ENCODE measurements around the gene RPL18.
"Not testable (repeated sequence)": the region's sequence is repeated elsewhere in the genome, so short reads cannot be mapped to it uniquely, and the experiment has no call there.

RPL18 gene

DNA sequence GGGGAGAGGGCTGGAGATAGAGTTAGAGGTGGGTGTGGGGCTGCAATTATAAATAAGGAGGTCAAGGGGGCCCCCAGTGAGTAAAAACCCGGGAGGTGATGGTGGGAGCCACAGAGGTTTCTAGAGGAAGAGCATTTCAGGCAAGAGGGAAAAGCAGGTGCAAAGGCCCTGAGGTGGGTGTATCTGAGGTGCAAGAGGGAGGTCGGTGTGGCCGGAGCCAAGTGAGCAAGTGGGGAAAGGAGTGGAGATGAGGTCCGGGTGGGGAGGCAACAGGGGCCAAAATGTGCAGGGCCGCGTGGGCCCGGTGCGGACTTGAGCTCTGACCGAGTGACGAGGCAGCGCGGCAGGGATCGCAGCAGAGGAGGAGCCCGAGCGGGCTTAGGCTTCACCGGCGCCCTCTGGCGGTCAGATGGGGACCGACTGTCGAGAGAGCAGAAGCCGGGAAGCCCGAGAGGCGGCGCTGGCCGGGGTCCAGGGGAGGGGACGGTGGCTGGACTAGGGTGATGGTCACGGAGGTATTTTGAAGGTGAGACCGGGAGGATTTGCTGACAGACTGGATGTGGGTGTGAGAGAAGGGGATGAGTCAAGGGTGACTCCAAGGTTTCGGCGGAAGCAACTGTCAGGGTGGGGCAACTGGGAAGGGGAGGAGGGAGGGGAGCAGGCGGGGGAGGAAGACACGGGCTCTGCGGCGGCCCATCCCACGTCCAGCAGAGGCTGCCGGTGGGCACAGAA lies 30.1 kb downstream of the RPL18 start:
- no peaks in the 10 kb centered on the region for H3K27me3 ChIP-seq (ENCODE audit: control insufficient read depth in 2 of 2, insufficient read depth in 2 of 2, low read length in 2 of 2)
- H3K9ac ChIP-seq (ENCODE audit: low read depth in 1 of 2, low read length in 2 of 2), result peak overlapping the region; percentile 27 to 41
- no peaks in the 10 kb centered on the region for H3K36me3 ChIP-seq (ENCODE audit: control insufficient read depth in 2 of 2, insufficient read depth in 2 of 2, low read length in 2 of 2)
- H3K4me3 ChIP-seq (ENCODE audit: low read length in 2 of 2), result peak overlapping the region; percentile 40 to 63
- no peaks in the 10 kb centered on the region for H3K9me3 ChIP-seq (ENCODE audit: control insufficient read depth in 2 of 2, low read length in 2 of 2)
- H3K4me1 ChIP-seq (ENCODE audit: control insufficient read depth in 2 of 2, insufficient read depth in 2 of 2, low read length in 2 of 2), result peaks cover 0 to 15% of the 10 kb centered on the region in 2 donors
- H3K27ac ChIP-seq (ENCODE audit: low read depth in 2 of 2, low read length in 2 of 2), result no peak overlapping the region

DNA sequence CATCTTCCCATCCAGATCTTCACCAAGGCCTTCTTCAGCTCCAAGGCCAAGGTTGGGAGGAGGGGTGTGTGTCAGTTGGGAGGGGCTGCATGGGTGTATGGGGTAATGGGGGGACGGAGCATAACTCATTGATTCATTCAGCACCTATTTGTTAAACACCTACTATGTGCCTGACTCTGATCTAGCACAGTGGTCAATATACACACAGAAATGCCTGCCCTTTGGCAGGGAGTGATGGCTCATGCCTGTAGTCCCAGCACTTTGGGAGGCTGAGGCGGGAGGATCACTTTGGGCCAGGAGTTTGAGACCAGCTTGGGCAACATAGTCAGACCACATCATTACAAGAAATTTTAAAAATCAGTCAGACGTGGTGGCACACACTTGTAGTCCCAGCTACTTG lies 31.6 kb downstream of the RPL18 start:
- Histone ChIP-seq H3K4me3 (ENCODE audit: low read length in 2 of 2) (no peak overlapping the region), H3K9me3 (ENCODE audit: control insufficient read depth in 2 of 2, low read length in 2 of 2) (no peaks in the 10 kb centered on the region), H3K36me3 (ENCODE audit: control insufficient read depth in 2 of 2, insufficient read depth in 2 of 2, low read length in 2 of 2) (no peaks in the 10 kb centered on the region), H3K27me3 (ENCODE audit: control insufficient read depth in 2 of 2, insufficient read depth in 2 of 2, low read length in 2 of 2) (no peaks in the 10 kb centered on the region), H3K9ac (ENCODE audit: low read depth in 1 of 2, low read length in 2 of 2) (no peak overlapping the region), H3K27ac (ENCODE audit: low read depth in 2 of 2, low read length in 2 of 2) (no peak overlapping the region), H3K4me1 (ENCODE audit: control insufficient read depth in 2 of 2, insufficient read depth in 2 of 2, low read length in 2 of 2) (peaks cover 0 to 15% of the 10 kb centered on the region in 2 donors)

DNA sequence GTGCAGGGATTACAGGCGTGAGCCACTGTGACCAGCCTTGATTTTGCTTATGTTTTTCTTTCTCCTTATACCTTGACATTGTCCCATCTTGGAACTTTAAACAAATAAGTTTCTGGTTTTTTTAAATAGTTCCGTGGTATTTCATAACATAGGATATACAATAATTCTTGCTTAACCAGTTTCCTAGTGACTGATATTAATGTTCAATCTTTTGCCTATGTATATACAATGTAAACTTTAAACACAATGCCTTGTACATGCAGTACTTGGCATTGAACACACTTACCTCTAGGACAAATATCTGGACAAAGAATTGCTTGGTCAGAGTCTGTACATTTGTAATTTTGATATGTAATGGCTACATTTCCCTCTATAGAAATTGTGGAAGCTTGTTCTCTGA lies 36.8 kb downstream of the RPL18 start:
- H3K27ac ChIP-seq (ENCODE audit: low read depth in 2 of 2, low read length in 2 of 2), result no peak overlapping the region

DNA sequence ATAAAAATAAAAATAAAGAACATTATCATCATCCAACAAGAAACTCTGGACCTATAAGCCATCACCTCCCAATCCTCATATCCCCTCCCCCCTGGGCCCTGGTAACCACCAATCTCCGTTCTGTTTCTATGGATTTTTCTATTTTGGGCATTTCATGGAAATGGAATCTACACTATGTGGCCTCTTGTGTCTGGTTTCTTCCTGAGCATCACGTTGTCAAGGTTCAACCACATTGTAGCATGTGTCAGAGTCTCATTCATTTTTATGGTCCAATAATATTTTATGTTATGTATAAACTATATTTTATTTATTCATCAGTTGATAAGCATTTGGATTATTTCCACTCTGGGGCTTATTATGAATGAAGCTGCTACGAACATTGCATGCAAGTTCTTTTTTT lies 40.1 kb downstream of the RPL18 start:
- no peaks in the 10 kb centered on the region for H3K27me3 ChIP-seq (ENCODE audit: control insufficient read depth in 2 of 2, insufficient read depth in 2 of 2, low read length in 2 of 2)
- H3K9ac ChIP-seq (ENCODE audit: low read depth in 1 of 2, low read length in 2 of 2), result no peak overlapping the region
- H3K36me3 ChIP-seq (ENCODE audit: control insufficient read depth in 2 of 2, insufficient read depth in 2 of 2, low read length in 2 of 2), result no peaks in the 10 kb centered on the region
- H3K4me1 ChIP-seq (ENCODE audit: control insufficient read depth in 2 of 2, insufficient read depth in 2 of 2, low read length in 2 of 2), result peaks cover 0 to under 1% of the 10 kb centered on the region in 2 donors
- H3K4me3 ChIP-seq (ENCODE audit: low read length in 2 of 2), result no peak overlapping the region
- no peaks in the 10 kb centered on the region for H3K9me3 ChIP-seq (ENCODE audit: control insufficient read depth in 2 of 2, low read length in 2 of 2)
- no peak overlapping the region for H3K27ac ChIP-seq (ENCODE audit: low read depth in 2 of 2, low read length in 2 of 2)

More for the DNA sequence above, 36.8 kb downstream of the RPL18 start:
- H3K9me3 ChIP-seq (ENCODE audit: control insufficient read depth in 2 of 2, low read length in 2 of 2), result no peaks in the 10 kb centered on the region
- no peaks in the 10 kb centered on the region for H3K36me3 ChIP-seq (ENCODE audit: control insufficient read depth in 2 of 2, insufficient read depth in 2 of 2, low read length in 2 of 2)
- H3K9ac ChIP-seq (ENCODE audit: low read depth in 1 of 2, low read length in 2 of 2), result no peak overlapping the region
- no peaks in the 10 kb centered on the region for H3K27me3 ChIP-seq (ENCODE audit: control insufficient read depth in 2 of 2, insufficient read depth in 2 of 2, low read length in 2 of 2)
- peaks cover 0 to 7% of the 10 kb centered on the region in 2 donors for H3K4me1 ChIP-seq (ENCODE audit: control insufficient read depth in 2 of 2, insufficient read depth in 2 of 2, low read length in 2 of 2)
- no peak overlapping the region for H3K4me3 ChIP-seq (ENCODE audit: low read length in 2 of 2)

DNA sequence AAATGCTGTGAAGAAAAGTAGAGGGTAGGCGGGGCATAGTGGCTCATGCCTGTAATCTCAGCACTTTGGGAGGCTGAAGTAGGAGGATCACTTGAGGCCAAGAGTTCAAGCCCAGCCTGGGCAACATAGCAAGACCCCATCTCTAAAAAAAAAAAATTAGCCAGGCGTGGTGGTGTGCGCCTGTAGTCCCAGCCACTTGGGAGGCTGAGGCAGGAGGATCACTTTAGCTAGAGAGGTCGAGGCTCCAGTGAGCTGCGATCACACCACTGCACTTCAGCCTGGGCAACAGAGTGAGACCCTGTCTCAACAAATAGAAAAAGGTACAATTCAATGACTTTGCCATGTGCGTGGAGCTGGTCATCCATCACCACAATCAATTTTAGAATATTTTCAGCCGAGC lies 41.1 kb downstream of the RPL18 start:
- not testable (repeated sequence) for H3K4me1 ChIP-seq (ENCODE audit: control insufficient read depth in 2 of 2, insufficient read depth in 2 of 2, low read length in 2 of 2); H3K9ac ChIP-seq (ENCODE audit: low read depth in 1 of 2, low read length in 2 of 2)

DNA sequence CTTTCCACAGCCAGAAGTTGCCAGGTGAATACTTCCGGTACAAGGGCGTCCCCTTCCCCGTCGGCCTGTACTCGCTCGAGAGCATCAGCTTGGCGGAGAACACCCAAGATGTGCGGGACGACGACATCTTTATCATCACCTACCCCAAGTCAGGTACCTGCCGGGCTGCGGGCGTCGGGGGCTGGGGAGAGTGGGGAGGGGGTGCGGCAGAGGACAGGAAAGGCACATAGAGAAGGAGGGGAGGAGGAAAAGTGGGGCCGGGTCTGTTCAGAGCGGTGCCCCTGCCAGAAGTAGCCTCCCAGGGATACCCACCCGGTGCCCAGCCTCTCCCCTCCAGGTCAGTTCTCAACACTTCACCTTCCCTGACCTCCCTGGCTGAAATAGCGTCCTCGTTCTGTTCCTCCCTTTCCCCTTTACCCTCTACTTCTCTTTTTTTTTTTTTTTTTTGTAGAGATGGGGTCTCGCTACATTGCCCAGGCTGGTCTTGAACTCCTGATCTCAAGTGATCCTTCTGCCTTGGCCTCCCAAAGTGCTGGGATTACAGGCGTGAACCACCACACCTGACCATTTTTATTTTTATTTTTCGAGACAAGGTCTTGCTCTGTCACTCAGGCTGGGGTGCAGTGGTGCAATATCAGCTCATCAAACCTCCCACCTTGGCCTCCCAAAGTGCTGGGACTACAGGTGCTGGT lies 42.9 kb downstream of the RPL18 start:
- no peaks in the 10 kb centered on the region for H3K36me3 ChIP-seq (ENCODE audit: control insufficient read depth in 2 of 2, insufficient read depth in 2 of 2, low read length in 2 of 2)
- no peaks in the 10 kb centered on the region for H3K9me3 ChIP-seq (ENCODE audit: control insufficient read depth in 2 of 2, low read length in 2 of 2)
- H3K4me1 ChIP-seq (ENCODE audit: control insufficient read depth in 2 of 2, insufficient read depth in 2 of 2, low read length in 2 of 2), result no peaks in the 10 kb centered on the region
- no peaks in the 10 kb centered on the region for H3K27me3 ChIP-seq (ENCODE audit: control insufficient read depth in 2 of 2, insufficient read depth in 2 of 2, low read length in 2 of 2)
- no peak overlapping the region for H3K4me3 ChIP-seq (ENCODE audit: low read length in 2 of 2)
- H3K27ac ChIP-seq (ENCODE audit: low read depth in 2 of 2, low read length in 2 of 2), result no peak overlapping the region
- no peak overlapping the region for H3K9ac ChIP-seq (ENCODE audit: low read depth in 1 of 2, low read length in 2 of 2)

More for the DNA sequence above, 41.1 kb downstream of the RPL18 start:
- H3K36me3 ChIP-seq (ENCODE audit: control insufficient read depth in 2 of 2, insufficient read depth in 2 of 2, low read length in 2 of 2); H3K9me3 ChIP-seq (ENCODE audit: control insufficient read depth in 2 of 2, low read length in 2 of 2); H3K27ac ChIP-seq (ENCODE audit: low read depth in 2 of 2, low read length in 2 of 2); H3K27me3 ChIP-seq (ENCODE audit: control insufficient read depth in 2 of 2, insufficient read depth in 2 of 2, low read length in 2 of 2); H3K4me3 ChIP-seq (ENCODE audit: low read length in 2 of 2): not testable (repeated sequence)

DNA sequence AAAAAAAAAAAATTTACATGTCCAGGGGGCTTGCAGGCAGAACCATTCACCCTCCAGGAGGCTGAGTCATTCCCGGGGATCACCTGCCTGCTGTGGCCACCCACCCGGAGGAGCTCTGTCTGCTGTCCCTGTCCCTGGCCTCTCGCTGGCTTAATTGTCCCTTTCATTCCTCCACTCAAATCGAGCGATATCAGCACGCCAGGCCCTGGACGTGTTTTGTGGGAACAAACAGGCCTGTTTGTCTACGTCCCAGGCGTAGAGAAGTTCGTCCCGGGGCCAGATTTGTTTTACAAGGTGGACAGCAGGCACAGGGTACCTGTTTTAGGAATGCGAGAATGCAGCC lies 45.8 kb downstream of the RPL18 start:
- no peak overlapping the region for H3K9ac ChIP-seq (ENCODE audit: low read depth in 1 of 2, low read length in 2 of 2)
- peaks cover 0 to 2% of the 10 kb centered on the region in 2 donors for H3K4me1 ChIP-seq (ENCODE audit: control insufficient read depth in 2 of 2, insufficient read depth in 2 of 2, low read length in 2 of 2)
- no peaks in the 10 kb centered on the region for H3K36me3 ChIP-seq (ENCODE audit: control insufficient read depth in 2 of 2, insufficient read depth in 2 of 2, low read length in 2 of 2)
- H3K27ac ChIP-seq (ENCODE audit: low read depth in 2 of 2, low read length in 2 of 2), result no peak overlapping the region
- H3K27me3 ChIP-seq (ENCODE audit: control insufficient read depth in 2 of 2, insufficient read depth in 2 of 2, low read length in 2 of 2), result peaks cover 3 to 11% of the 10 kb centered on the region in 2 donors
- no peak overlapping the region for H3K4me3 ChIP-seq (ENCODE audit: low read length in 2 of 2)
- H3K9me3 ChIP-seq (ENCODE audit: control insufficient read depth in 2 of 2, low read length in 2 of 2), result no peaks in the 10 kb centered on the region

DNA sequence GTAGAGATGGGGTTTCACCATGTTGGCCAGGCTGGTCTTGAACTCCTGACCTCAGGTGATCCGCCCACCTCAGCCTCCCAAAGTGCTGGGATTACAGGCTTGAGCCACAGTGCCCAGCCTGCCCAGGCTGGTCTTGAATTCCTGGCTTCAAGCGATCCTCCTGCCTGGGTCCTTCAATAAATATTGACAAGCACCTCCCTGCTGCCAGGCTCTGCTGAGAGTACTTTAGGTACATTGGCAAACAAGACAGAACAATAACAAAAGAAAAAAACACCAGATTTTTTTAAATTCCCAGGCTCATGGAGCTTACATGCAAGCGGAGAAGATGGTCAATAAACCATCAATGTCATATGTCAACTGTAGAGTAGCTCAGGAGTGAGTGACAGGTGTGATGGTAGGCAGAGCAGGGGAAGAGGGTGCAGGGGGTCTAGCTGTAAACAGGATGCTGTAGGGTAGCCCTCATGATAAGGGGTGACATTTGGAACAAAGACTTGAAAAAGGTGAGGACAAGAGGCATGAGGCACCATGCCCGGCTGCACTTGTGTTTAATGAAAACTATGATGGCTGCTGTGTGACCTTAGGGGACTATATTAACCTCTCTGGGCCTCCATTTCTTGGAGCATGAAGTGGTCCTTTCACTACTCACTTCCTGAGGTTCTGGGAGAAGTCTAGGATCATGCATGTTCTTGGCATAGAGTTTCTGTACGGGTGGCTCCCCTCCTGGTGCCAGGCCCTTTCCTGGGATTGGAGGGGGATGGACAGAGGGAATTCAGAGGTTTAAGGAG lies 47.4 kb downstream of the RPL18 start:
- Histone ChIP-seq H3K27ac (ENCODE audit: low read depth in 2 of 2, low read length in 2 of 2) (no peak overlapping the region), H3K9me3 (ENCODE audit: control insufficient read depth in 2 of 2, low read length in 2 of 2) (no peaks in the 10 kb centered on the region), H3K4me3 (ENCODE audit: low read length in 2 of 2) (no peak overlapping the region), H3K27me3 (ENCODE audit: control insufficient read depth in 2 of 2, insufficient read depth in 2 of 2, low read length in 2 of 2) (peaks cover 3 to 20% of the 10 kb centered on the region in 2 donors), H3K9ac (ENCODE audit: low read depth in 1 of 2, low read length in 2 of 2) (no peak overlapping the region), H3K4me1 (ENCODE audit: control insufficient read depth in 2 of 2, insufficient read depth in 2 of 2, low read length in 2 of 2) (peaks cover 0 to 2% of the 10 kb centered on the region in 2 donors), H3K36me3 (ENCODE audit: control insufficient read depth in 2 of 2, insufficient read depth in 2 of 2, low read length in 2 of 2) (no peaks in the 10 kb centered on the region)

DNA sequence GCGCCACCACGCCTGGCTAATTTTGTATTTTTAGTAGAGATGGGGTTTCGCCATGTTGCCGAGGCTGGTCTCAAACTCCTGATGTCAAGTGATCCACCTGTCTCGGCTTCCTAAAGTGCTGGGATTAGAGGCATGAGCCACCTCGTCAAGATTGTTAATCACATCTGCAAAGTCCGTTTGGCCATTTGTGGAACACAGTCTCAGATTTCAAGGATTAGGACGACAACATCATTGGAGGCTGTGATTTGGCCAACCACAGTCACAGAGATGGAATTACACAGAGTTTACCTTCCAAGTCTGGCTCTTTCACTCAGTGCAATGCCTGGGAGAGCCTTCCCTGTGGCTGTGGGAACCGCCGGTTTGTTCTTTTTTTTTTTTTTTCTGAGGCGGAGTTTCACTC lies 49.2 kb downstream of the RPL18 start:
- Histone ChIP-seq H3K27ac (ENCODE audit: low read depth in 2 of 2, low read length in 2 of 2) (no peak overlapping the region), H3K27me3 (ENCODE audit: control insufficient read depth in 2 of 2, insufficient read depth in 2 of 2, low read length in 2 of 2) (peaks cover 3 to 25% of the 10 kb centered on the region in 2 donors), H3K36me3 (ENCODE audit: control insufficient read depth in 2 of 2, insufficient read depth in 2 of 2, low read length in 2 of 2) (no peaks in the 10 kb centered on the region), H3K9ac (ENCODE audit: low read depth in 1 of 2, low read length in 2 of 2) (no peak overlapping the region), H3K4me3 (ENCODE audit: low read length in 2 of 2) (no peak overlapping the region), H3K9me3 (ENCODE audit: control insufficient read depth in 2 of 2, low read length in 2 of 2) (no peaks in the 10 kb centered on the region), H3K4me1 (ENCODE audit: control insufficient read depth in 2 of 2, insufficient read depth in 2 of 2, low read length in 2 of 2) (peaks cover 0 to 2% of the 10 kb centered on the region in 2 donors)

DNA sequence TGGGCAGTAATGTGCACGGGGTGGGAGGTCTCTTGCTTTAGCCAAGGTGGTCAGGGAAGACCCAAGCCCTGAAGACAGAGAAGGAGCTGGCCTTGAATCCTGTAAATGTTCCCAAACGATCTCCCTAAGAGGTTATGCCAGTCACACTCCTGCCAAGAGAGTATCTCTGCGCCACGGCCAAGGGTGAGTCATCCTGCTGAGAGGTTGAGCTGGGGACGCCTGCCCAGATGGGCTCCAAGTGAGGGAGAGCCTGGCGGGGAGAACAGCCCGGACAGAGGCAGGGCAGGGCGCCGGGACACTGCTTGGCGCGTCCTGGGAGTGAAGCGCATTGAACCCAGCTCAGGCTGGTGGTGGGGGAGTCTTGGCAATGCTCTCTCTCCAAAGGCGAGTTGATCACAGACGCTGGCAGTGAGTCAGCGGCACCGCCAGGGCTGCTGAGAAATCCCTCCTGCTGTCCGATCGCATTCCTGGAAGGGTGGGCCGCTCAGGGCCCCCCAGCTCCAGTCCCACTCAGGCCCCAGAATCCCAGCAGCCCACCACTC lies 50.6 kb downstream of the RPL18 start:
- Histone ChIP-seq H3K9me3 (ENCODE audit: control insufficient read depth in 2 of 2, low read length in 2 of 2) (no peaks in the 10 kb centered on the region), H3K27ac (ENCODE audit: low read depth in 2 of 2, low read length in 2 of 2) (no peak overlapping the region), H3K36me3 (ENCODE audit: control insufficient read depth in 2 of 2, insufficient read depth in 2 of 2, low read length in 2 of 2) (no peaks in the 10 kb centered on the region), H3K4me3 (ENCODE audit: low read length in 2 of 2) (no peak overlapping the region), H3K27me3 (ENCODE audit: control insufficient read depth in 2 of 2, insufficient read depth in 2 of 2, low read length in 2 of 2) (peaks cover 3 to 25% of the 10 kb centered on the region in 2 donors), H3K9ac (ENCODE audit: low read depth in 1 of 2, low read length in 2 of 2) (peak overlapping the region in 1 of 2 donors; percentile 27), H3K4me1 (ENCODE audit: control insufficient read depth in 2 of 2, insufficient read depth in 2 of 2, low read length in 2 of 2) (peaks cover 0 to 2% of the 10 kb centered on the region in 2 donors)

All from mucosa of rectum (tissue), 2 donors.